HG03060 (cell line): ENCODE measurements around the gene MRPL54.

Source experiments
- ATAC-seq: cut with Tn5 transposase; IDR thresholded peaks from one replicate; pipeline ENCODE4 v1.9.1; 2021; ENCODE audit warnings: low read depth, moderate number of reproducible peaks; ENCODE audit not compliant: unreplicated experiment

MRPL54 gene

GRCh38 chr19:3767050-3767449 lies 4.6 kb downstream of the MRPL54 start:
- no peak for ATAC-seq

DNA sequence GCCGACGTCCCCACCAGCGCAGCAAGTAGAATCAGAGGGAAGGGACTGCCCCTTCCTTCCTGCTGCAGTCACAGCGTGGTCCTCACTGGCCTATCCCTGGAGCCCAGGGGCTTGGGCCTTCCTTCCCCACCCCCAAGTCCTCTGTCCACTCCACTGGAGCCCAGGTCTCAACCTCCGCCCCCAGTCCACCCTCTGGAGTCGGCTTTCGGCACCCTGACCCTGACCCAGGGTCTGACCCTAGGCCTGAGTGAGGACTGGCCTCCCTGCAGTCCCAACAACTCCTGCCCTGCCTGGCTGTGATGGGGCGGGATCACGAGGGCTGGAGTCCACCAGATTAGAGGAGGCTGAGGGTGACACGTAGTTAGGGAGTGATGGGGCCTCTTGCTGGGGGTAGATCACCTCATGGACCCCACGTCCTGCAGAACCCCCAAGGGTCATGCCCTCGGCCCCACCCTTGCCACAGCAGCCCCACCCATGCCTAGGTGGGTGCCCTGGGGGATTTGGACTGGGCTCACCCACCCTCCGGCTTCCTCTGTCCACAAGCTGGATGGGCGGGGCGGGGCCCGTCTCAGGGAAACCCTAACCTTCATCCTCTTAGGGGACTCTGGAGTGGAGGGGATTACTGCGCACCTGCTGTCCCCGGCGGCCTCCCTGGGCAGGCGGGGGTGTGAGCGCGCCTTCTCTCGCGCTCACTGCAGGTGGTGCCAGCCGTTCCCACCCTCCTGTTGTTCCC lies 5.7 kb downstream of the MRPL54 start:
- no peak for ATAC-seq

- no peak for ATAC-seq
Observed at GRCh38 chr19:3768748-3769099, 6.2 kb downstream of the MRPL54 start.

DNA sequence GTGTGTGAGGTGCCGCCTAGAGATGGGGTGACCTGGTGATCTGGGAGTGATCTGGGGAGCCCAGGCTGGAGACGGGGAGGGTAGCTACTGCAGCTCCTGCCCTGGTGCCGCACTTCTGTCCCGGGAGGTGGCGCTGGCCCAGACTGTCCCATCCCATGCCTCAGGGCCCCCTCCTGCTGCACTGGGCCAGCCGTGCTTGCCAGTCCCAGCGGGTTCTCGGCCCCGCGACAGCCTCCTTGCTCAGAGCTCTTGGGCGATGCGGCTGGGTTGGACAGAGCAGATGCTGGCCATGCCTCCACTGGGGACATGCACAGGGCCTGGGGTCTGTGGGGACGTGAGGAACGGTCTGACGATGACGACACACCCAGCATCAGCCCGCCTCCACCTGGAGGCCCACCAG lies 7.0 kb downstream of the MRPL54 start:
- ATAC-seq = no peak

DNA sequence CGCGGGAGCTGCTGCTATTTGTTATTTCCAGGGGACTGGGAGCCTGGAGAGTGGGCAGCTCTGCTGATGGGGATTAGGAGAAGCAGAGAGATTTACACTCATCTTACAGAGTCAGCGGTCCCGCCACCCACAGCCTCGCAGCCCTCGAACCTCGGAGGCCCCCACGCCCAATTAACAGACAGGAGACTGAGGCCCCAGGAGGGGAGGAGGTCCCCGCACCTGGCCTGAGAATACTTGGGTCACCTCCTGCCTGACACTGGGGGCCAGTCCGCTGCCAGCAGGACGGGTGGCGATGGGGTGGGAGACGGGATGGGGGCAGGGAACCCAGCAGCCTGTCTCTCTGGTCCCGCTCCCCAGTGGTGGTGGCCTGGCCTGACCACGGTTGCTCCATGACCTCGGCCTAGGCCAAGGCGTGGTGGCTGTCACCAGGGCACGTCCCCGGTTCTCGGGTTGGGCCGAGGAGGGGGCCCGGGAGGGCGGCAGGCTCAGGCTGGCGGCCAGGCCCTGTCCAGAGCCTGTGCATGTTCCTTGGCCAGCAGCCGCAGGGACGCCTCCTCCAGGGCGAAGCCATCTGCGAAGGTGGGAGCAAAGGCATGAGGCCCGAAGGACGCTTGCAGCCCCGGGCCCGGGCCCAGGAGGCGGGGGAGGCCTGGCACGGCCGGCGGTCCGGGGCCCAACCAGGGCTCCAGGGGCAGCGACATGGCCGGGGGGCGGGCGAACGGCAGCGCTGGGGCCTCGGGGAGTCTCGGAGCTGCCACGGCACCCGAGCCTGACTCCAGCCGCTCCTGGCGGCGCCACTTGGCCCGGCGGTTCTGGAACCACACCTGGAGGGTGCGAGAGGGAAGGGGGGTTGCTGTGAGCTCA lies 7.9 kb downstream of the MRPL54 start:
- no peak for ATAC-seq

- ATAC-seq = no peak
Observed at GRCh38 chr19:3771000-3771905, 8.8 kb downstream of the MRPL54 start.

GRCh38 chr19:3771906-3772455 lies 9.5 kb downstream of the MRPL54 start, which contains the start of gene RAX2:
Gene RAX2, minus strand, starts transcription at chr19:3772228. Its CDS starts 486 bp downstream, at chr19:3771742.
- ATAC-seq = no peak

DNA sequence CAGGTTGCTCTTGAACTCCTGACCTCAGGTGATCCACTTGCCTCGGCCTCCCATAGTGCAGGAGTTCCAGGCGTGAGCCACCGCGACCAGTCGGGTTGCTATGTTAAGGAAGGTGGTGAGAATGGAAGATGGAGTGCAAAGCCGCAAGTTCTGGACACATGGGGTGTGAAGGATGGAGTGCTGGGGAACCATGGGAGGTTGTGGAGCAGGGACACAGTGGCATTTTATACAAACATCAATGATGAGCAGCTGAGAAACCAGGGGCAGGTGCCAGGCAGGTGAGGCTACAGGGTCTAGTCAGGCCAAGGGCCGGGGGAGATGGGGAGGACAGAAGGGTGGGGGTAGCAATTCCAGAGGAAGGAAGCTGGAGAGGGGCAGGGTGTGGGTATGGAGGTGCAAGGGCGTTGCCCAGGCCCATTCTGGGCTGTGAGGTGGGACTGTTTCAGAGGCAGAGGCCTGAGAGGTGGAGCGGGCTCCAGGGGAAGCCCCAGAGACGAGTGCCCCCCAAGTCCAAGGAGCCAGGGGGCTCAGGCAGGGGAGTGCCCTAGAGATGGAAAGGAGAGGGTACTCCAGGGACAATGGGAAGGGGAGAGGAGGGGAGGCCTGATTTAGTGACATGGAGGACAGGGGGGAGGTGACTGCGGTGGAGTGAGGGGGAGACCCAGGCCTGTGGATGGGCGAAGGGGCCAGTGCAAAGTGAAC lies 11.5 kb downstream of the MRPL54 start:
- ATAC-seq = no peak

DNA sequence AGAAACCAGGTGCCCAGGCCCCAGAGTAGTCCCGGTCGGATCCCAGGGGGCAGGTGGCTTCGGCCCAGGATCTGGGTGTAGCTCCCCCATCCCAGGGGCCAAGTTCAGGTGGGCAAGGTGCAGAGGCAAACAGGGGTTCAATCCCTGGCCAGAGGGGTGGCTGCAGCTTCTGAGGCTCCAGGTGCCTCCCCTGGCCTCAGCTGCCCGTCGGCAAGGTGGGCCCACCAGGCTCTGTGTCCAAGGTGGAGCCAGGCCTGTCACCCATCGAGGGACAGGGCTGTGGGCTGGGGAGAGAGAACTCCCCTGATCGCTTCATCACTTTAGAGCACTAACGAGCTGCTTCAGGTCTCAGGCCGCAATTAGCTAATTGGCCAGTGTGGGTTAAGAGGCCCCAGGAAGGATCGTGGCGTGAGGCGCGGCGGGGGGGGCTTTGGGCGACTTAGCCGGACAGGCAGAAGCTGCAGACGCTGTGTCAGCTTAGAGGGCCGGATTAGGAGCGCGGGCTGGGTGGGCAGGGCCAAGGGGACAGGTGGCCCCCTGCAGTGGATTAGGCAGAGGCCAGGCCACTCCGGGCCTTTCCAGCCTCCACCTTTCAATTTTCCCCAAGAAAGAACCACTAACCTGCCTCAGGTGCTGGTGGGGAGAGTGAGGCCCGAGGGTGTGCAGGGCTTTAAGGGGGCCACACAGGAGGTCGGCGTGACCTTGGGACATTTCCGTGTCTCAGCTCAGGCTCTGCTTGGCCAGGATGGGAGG lies 12.3 kb downstream of the MRPL54 start:
- ATAC-seq = no peak

DNA sequence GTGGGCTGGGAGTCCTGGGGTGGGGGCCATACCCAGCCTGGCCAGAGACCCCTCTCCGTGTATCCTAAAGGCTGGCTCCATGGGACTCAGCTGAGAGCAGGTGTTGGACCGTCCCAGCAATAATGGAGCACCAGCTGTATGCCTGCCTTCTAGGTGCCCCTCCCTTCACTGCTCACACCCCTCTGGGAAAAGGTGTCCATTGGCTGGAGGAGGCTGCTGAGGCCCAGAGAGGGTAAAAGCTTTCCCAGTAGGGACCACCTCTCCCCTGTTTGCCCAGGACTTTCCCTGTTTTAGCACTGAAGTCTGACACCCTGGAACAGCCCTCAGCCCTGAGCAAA lies 12.9 kb downstream of the MRPL54 start:
- no peak for ATAC-seq

- ATAC-seq = no peak
Observed at GRCh38 chr19:3775831-3776230, 13.3 kb downstream of the MRPL54 start.

- no peak for ATAC-seq
Observed at GRCh38 chr19:3776479-3777040, 14.1 kb downstream of the MRPL54 start.

GRCh38 chr19:3778104-3778867 lies 15.8 kb downstream of the MRPL54 start:
- no peak for ATAC-seq

- no peak for ATAC-seq
Observed at GRCh38 chr19:3778899-3779723, 16.6 kb downstream of the MRPL54 start.

DNA sequence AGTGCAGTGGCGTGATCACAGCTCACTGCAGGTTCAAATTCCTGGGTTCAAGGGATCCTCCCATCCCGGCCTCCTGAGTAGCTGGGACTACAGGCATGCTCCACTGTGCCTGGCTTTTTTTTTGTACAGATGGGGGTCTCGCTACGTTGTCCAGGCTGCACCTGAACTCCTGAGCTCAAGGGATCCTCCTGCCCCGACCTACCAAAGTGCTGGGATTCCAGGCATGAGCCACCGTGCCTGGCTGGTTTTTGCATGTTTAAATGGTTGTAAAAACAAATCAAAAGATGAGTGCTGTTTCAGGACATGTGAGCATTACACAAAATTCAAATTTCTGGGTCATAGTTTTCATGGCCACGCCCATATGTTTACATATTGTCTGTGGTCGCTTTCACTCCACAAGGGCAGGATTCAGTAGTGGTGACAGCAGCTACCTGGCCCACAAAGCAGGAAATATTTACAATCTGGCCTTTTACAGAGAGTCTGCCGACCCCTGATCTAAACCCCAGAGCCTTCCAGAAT lies 18.4 kb downstream of the MRPL54 start:
- ATAC-seq = no peak

- no peak for ATAC-seq
Observed at GRCh38 chr19:3781603-3782002, 19.1 kb downstream of the MRPL54 start.

DNA sequence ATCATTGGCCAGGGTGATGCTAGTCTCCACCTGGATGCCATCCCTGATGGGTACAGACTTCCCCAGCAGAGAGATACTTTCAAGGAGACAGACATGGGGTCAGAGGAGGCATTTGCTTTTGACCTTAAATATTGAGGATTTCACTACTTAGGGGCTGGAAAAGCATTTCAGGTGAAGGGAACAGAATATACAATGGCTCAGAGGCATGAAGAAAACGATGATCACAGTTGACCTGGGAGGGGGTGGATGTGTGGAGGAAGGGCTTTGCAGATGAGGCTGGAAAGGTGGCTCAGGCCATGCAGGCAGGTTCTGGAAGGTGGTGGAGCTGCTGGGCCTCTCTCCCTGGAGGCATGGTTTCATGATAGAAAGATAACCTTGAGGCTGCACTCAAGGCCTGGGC lies 19.8 kb downstream of the MRPL54 start:
- no peak for ATAC-seq
